Nephron (organoid): ENCODE measurements around the gene BAIAP2L2.
"Not testable (repeated sequence)": the region's sequence is repeated elsewhere in the genome, so short reads cannot be mapped to it uniquely, and the experiment has no call there.

Experiments used
- H3K27ac Mint-ChIP-seq, 3 experiments: 2 replicates each; pipeline ENCODE4 v1.8.0; 2020; ENCODE audit warnings: mixed read lengths in 3 of 3, mild to moderate bottlenecking in 2 of 3, moderate library complexity in 1 of 3
- H3K27me3 Mint-ChIP-seq: 2 replicates; pipeline ENCODE4 v1.8.0; 2021; ENCODE audit warnings: low read depth, mild to moderate bottlenecking, moderate library complexity, mixed read lengths
- H3K36me3 Mint-ChIP-seq: 2 replicates; pipeline ENCODE4 v1.8.0; 2020; ENCODE audit warnings: low read depth, mixed read lengths
- H3K4me1 Mint-ChIP-seq: 2 replicates; pipeline ENCODE4 v1.8.0; 2020; ENCODE audit warnings: mixed read lengths
- H3K4me3 Mint-ChIP-seq, 3 experiments: 2 replicates each; pipeline ENCODE4 v1.8.0; 2020; ENCODE audit warnings: mild to moderate bottlenecking in 3 of 3, mixed read lengths in 3 of 3, moderate library complexity in 2 of 3
- H3K9me3 Mint-ChIP-seq: 2 replicates; pipeline ENCODE4 v1.8.0; 2020; ENCODE audit warnings: mixed read lengths
- TF ChIP-seq, protein P1 (sequence below), 3 experiments: fragments of 200-600 bp; sonication (generic); IDR thresholded peaks; one replicate each; pipeline ENCODE4 v1.5.0; 2021; ENCODE audit warnings: antibody characterized with exemption in 3 of 3; ENCODE audit not compliant: unreplicated experiment in 3 of 3

BAIAP2L2 gene

DNA sequence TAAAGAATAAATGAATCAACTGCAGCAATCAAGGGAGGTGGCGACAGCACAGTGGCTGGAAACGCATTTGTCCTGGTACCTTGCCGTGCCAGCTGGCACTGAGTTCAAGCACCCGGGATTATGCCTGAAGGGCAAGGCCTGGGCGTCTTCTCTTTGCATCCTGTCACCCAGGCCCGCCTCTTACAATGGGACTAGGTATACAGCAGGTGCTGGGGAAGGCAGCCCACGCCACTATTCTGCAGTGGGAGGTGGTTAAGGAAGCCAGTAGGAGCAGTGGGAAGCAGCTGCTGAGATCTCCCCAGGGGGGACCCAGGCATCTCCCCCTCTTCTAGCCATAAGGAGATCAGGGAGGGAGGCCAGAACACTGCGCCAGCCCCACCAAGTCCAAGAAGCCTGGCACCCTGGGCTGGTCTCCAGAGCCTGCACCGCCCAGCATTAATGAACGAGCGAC, 15.3 kb upstream of the BAIAP2L2 start:
- Mint-ChIP-seq H3K9me3 (no peaks in the 10 kb centered on the region), H3K27me3 (peaks cover 3% of the 10 kb centered on the region), H3K36me3 (no peaks in the 10 kb centered on the region)

DNA sequence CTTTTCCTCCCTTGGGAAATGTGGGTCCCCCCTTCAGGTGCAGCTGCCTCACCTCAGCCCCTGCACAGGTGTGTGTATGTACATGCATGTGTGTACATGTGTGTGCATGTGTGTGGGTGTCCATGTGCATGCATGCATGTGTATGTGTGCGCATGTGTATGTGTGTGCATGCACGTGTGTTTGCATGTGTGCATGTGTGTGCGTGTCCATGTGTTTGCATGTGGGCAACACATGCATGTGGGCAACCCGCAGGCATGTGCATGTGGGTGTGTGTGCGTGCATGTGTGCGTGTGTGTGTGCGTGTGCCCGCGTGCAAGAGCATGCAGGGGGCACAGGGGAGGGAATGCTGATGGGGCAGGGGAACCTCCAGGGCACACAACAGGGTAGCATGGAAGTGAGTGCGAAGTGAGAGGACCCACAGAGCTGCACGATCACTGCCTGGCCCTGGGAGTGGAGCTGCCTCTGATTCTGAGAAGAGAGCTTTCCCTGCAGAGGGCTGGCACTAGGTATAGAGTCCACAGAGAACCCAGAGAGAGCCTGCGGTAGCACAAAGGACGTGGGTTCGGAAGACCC, 14.6 kb upstream of the BAIAP2L2 start:
- TF ChIP-seq, protein P1, sequence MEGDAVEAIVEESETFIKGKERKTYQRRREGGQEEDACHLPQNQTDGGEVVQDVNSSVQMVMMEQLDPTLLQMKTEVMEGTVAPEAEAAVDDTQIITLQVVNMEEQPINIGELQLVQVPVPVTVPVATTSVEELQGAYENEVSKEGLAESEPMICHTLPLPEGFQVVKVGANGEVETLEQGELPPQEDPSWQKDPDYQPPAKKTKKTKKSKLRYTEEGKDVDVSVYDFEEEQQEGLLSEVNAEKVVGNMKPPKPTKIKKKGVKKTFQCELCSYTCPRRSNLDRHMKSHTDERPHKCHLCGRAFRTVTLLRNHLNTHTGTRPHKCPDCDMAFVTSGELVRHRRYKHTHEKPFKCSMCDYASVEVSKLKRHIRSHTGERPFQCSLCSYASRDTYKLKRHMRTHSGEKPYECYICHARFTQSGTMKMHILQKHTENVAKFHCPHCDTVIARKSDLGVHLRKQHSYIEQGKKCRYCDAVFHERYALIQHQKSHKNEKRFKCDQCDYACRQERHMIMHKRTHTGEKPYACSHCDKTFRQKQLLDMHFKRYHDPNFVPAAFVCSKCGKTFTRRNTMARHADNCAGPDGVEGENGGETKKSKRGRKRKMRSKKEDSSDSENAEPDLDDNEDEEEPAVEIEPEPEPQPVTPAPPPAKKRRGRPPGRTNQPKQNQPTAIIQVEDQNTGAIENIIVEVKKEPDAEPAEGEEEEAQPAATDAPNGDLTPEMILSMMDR (IDR thresholded peaks at IDR 0.05; ENCODE audit: unreplicated experiment in 3 of 3) = no peak
- no peak overlapping the region for H3K4me3 Mint-ChIP-seq
- H3K36me3 Mint-ChIP-seq = no peaks in the 10 kb centered on the region
- H3K27me3 Mint-ChIP-seq = peaks cover 3% of the 10 kb centered on the region
- no peaks in the 10 kb centered on the region for H3K9me3 Mint-ChIP-seq
- H3K27ac Mint-ChIP-seq = no peak overlapping the region
- H3K4me1 Mint-ChIP-seq = no peaks in the 10 kb centered on the region

More for the DNA sequence above, 15.3 kb upstream of the BAIAP2L2 start:
- Mint-ChIP-seq H3K4me1 (no peaks in the 10 kb centered on the region), H3K27ac (no peak overlapping the region), H3K4me3 (no peak overlapping the region)
- TF ChIP-seq, protein P1 (IDR thresholded peaks at IDR 0.05; ENCODE audit: unreplicated experiment in 3 of 3) = no peak

DNA sequence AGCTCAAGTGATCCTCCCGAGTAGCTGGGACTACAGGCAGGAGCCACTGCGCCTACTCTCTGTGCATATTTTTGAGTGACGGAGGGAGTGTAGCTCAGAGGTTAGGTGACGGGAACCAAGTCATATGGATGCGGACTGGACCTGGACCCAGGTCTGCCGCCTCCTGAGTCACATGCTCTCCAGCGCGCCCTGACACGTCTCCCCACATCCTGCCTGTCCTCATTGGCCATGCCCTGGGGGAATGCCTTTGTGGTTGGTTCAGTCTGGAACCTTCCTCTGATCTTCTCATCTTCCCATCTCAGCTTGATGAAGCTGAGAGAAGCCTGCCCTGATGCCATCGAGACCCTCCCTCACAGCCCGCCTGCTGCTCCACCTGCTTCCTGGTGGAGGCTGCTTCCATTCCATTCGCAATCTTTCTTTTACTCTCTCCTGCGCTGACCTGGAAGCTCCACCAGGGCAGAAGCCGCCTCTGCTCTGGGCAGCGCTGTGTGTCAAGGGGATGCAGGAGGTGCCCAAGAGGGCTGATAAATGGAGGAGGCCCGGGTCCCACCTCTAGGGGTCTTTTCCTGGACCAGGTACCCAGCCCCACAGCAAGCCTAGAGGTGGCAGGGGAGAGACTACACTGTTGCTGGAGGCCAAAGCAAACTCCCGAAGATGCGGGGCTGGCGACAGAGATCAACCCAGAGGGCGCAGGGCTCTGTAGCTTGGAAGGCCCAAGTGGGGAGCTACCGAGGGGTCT, 13.9 kb upstream of the BAIAP2L2 start:
- no peak overlapping the region for H3K4me3 Mint-ChIP-seq
- H3K36me3 Mint-ChIP-seq = no peaks in the 10 kb centered on the region
- H3K4me1 Mint-ChIP-seq = no peaks in the 10 kb centered on the region
- peaks cover 6% of the 10 kb centered on the region for H3K27me3 Mint-ChIP-seq
- no peaks in the 10 kb centered on the region for H3K9me3 Mint-ChIP-seq
- no peak overlapping the region for H3K27ac Mint-ChIP-seq
- TF ChIP-seq, protein P1 (IDR thresholded peaks at IDR 0.05; ENCODE audit: unreplicated experiment in 3 of 3) = no peak

DNA sequence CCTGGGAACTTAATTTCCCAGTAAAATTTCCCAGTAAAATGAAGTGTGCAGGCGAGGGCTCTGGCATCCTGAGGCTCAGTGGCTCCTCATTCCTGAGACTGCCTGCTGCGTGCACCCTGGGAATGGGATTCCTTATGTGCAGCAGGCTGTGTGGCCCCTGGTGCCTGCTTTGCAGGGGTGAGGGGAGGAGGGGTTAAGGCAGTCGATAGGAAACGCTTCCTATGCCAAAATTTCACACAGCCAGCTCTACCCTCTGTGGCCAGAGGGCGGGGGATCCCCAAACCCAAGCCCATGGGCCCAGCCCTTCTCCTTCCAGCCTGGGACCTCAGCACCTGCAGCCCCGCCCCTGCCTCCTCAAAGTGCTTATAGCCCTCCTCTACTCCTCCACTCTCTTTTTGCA, 12.1 kb upstream of the BAIAP2L2 start:
- Mint-ChIP-seq H3K27me3 (peaks cover 7% of the 10 kb centered on the region), H3K27ac (no peak overlapping the region), H3K36me3 (no peaks in the 10 kb centered on the region), H3K9me3 (no peaks in the 10 kb centered on the region), H3K4me1 (no peaks in the 10 kb centered on the region), H3K4me3 (no peak overlapping the region)
- TF ChIP-seq, protein P1 (IDR thresholded peaks at IDR 0.05; ENCODE audit: unreplicated experiment in 3 of 3) = no peak

DNA sequence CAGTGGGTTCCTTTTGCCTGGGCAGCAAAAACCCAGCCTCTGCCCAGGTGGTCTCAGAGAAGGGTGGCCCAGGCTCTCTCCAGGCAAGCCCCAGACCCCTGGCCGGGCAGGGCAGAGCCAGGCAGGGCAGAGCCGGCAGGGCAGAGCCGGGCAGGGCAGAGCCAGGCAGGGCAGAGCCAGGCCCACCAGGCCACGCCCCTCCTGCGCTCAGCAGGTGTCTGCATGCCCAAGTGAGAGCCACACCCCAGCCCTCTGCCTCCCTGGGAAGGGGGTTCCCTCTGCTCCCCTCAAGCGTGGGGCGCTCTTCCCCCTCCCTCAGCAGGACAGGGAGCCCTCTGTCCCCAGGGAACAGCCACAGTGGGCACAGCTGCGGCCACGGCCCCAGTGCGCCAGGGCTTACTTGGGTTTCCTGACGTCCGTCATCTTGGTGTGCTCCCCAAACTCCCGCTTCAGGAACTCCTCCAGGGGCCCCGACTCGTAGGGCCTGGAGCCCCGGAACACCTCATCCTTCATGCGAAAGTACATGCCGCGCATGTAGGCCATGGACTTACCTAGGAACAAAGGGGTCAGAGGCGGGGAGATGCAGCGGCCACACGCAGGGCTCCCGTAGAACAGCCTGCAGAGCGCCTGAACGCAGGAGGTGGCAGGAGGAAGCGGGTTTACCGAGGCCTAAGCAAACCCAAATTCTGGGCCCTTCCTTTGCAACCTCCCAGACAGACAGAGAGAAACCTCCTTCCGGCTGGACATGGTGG, 10.1 kb upstream of the BAIAP2L2 start:
- no peak overlapping the region for H3K4me3 Mint-ChIP-seq
- no peaks in the 10 kb centered on the region for H3K4me1 Mint-ChIP-seq
- no peak overlapping the region for H3K27ac Mint-ChIP-seq
- peaks cover 7% of the 10 kb centered on the region for H3K27me3 Mint-ChIP-seq
- no peaks in the 10 kb centered on the region for H3K9me3 Mint-ChIP-seq
- TF ChIP-seq, protein P1 (IDR thresholded peaks at IDR 0.05; ENCODE audit: unreplicated experiment in 3 of 3) = no peak
- H3K36me3 Mint-ChIP-seq = no peaks in the 10 kb centered on the region

DNA sequence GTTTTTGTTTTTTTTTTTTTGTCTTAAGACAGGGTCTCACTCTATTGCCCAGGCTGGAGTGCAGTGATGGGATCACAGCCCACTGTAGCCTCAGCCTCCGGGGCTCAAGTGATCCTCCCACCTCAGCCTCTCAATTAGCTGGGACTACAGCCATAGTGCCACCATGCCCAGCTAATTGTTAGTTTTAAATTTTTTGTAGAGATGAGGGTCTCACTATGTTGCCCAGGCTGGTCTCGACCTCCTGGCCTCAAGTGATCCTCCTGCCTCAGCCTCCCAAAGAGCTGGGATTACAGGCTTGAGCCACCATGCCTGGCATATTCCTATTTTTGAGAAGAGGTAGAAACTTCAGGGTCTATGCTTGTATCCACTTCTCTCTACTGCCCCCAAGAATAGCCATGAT, 8.3 kb upstream of the BAIAP2L2 start:
- H3K4me1 Mint-ChIP-seq, H3K9me3 Mint-ChIP-seq, H3K36me3 Mint-ChIP-seq, H3K4me3 Mint-ChIP-seq, H3K27me3 Mint-ChIP-seq, H3K27ac Mint-ChIP-seq: not testable (repeated sequence)
